DMS79 (cell line): Measurements from ENCODE around the gene PCK2.
"Not testable (repeated sequence)": the region's sequence is repeated elsewhere in the genome, so short reads cannot be mapped to it uniquely, and the experiment has no call there.

Source experiments
- DNase-seq: peaks from one replicate; lab custom pipeline; 2025; lab: John Stamatoyannopoulos, UW

Gene PCK2

GRCh38 chr14:24095271-24096068 lies 1.4 kb downstream of the PCK2 start:
- peak; percentile 23 for DNase-seq

- no peak for DNase-seq
Observed at GRCh38 chr14:24096545-24097181, 2.6 kb downstream of the PCK2 start.

- DNase-seq = no peak
Observed at GRCh38 chr14:24098229-24098926, 4.3 kb downstream of the PCK2 start.

GRCh38 chr14:24098927-24099813 lies 5.1 kb downstream of the PCK2 start:
- DNase-seq = peak; percentile 83

GRCh38 chr14:24100197-24100981 lies 6.3 kb downstream of the PCK2 start:
- no peak for DNase-seq

- no peak for DNase-seq
Observed at GRCh38 chr14:24100982-24101494, 6.9 kb downstream of the PCK2 start.

- DNase-seq = no peak
Observed at GRCh38 chr14:24102357-24103048, 8.4 kb downstream of the PCK2 start.

- DNase-seq = no peak
Observed at GRCh38 chr14:24103451-24103850, 9.3 kb downstream of the PCK2 start.

- DNase-seq = not testable (repeated sequence)
Observed at GRCh38 chr14:24105609-24106239, 11.6 kb downstream of the PCK2 start.

GRCh38 chr14:24106672-24107271 lies 12.7 kb downstream of the PCK2 start:
- DNase-seq = no peak

GRCh38 chr14:24108336-24108874 lies 14.3 kb downstream of the PCK2 start:
- DNase-seq = no peak

- no peak for DNase-seq
Observed at GRCh38 chr14:24110060-24110459, 15.9 kb downstream of the PCK2 start.

- no peak for DNase-seq
Observed at GRCh38 chr14:24110523-24110922, 16.4 kb downstream of the PCK2 start.

- no peak for DNase-seq
Observed at GRCh38 chr14:24113379-24113800, 19.3 kb downstream of the PCK2 start.

- DNase-seq = peak; percentile 93
Observed at GRCh38 chr14:24113801-24114531, 19.9 kb downstream of the PCK2 start.

- peak; percentile 100 for DNase-seq
Observed at GRCh38 chr14:24114532-24115421, 20.7 kb downstream of the PCK2 start, which contains the start of the genes DCAF11 and NRL. DCAF11 (plus strand) TSS chr14:24114777; CDS start chr14:24115595, 818 bp downstream. NRL (minus strand) TSS chr14:24114949; CDS start chr14:24082848, 32,101 bp downstream.
